ENCODE measurements around the gene PODNL1. TPM values are rescaled to one million over a fixed set of nuclear protein-coding genes. Genes with fewer than 3 reads are reported as not detected.

Gene PODNL1
- 0.49 and 25.6 TPM in 2 replicates for total RNA-seq

GRCh38 chr19:13938301-13939064, at the start of gene PODNL1:
Gene PODNL1 (minus strand): TSS chr19:13938417. CDS start chr19:13938181, 236 bp downstream.

GRCh38 chr19:13952154-13952930, 14.1 kb upstream of the PODNL1 start, which contains the start of gene DCAF15:
Gene DCAF15 (plus strand): TSS chr19:13952509. CDS start chr19:13952513, 4 bp downstream.

GRCh38 chr19:13905634-13906520, 32.3 kb downstream of the PODNL1 start, which contains the start of the genes BRME1 and CC2D1A:
Gene BRME1 (minus strand): TSS chr19:13906117. CDS start chr19:13904892, 1,225 bp downstream.
Gene CC2D1A (plus strand): TSS chr19:13906201. CDS start chr19:13906442, 241 bp downstream.

Other genes with a start within 250 kb of the PODNL1 start
- gene MRI1, start 173.9 kb downstream of the PODNL1 start, total RNA-seq, result 40.7 and 57.6 TPM in 2 replicates
- 100 and 141 TPM in 2 replicates for gene C19orf53, start 164.0 kb downstream of the PODNL1 start, total RNA-seq
- gene ZSWIM4, start 143.0 kb downstream of the PODNL1 start, total RNA-seq, result 10.9 and 23.7 TPM in 2 replicates
- gene NANOS3, start 61.3 kb downstream of the PODNL1 start, total RNA-seq, result 0.63 TPM in 1 of 2 replicates, not detected in the other
- gene BRME1, start 32.3 kb downstream of the PODNL1 start, total RNA-seq, result 0.49 and 1.0 TPM in 2 replicates
- gene CC2D1A, start 32.2 kb downstream of the PODNL1 start, total RNA-seq, result 24.6 and 41.5 TPM in 2 replicates
- 30.6 and 38.9 TPM in 2 replicates for gene DCAF15, start 14.1 kb upstream of the PODNL1 start, total RNA-seq
- 7.7 and 8.7 TPM in 2 replicates for gene RFX1, start 67.9 kb upstream of the PODNL1 start, total RNA-seq
- gene RLN3, start 89.7 kb upstream of the PODNL1 start, total RNA-seq, result not detected in 2 replicates
- gene IL27RA, start 93.3 kb upstream of the PODNL1 start, total RNA-seq, result 6.7 and 7.6 TPM in 2 replicates
- under 0.01 and 0.13 TPM in 2 replicates for gene PALM3, start 123.7 kb upstream of the PODNL1 start, total RNA-seq
- 0.49 and 3.3 TPM in 2 replicates for gene MISP3, start 134.4 kb upstream of the PODNL1 start, total RNA-seq
- gene C19orf67, start 147.4 kb upstream of the PODNL1 start, total RNA-seq, result not detected in 2 replicates
- gene SAMD1, start 152.3 kb upstream of the PODNL1 start, total RNA-seq, result 28.2 and 44.0 TPM in 2 replicates
- gene PRKACA, start 179.3 kb upstream of the PODNL1 start, total RNA-seq, result 41.6 and 55.1 TPM in 2 replicates
- gene ASF1B, start 198.2 kb upstream of the PODNL1 start, total RNA-seq, result 7.9 and 97.4 TPM in 2 replicates